Bone marrow (tissue), 2 donors: ENCODE results near the gene FA2H.
A peak's percentile ranks its signal among the peaks of the same experiment; 100 is the strongest.
"Not testable (repeated sequence)": the region's sequence is repeated elsewhere in the genome, so short reads cannot be mapped to it uniquely, and the experiment has no call there.

Source experiments
- DNase-seq, 2 donors: peaks; one replicate each; lab custom pipeline; 2025; lab: John Stamatoyannopoulos, UW

The FA2H gene

DNA sequence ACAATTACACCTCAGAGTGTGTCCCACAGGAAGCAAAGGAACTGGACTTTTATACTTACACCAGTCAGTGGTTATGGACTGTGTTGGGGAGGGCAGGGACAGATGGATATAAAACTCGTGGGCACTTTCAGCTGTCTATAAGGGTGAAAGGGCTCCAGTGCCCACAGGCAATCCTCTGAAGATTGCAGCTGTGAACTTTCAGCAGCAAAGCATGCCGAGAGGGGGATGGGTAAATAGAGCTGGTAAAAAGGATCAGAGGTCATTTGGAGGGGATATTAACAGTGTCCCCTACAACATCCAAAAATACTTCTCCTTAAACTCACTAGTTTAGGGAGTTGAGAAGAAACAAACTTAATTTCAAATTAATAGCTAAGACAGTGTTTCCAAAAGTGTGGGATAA lies 94.6 kb downstream of the FA2H start:
- no peak for DNase-seq

GRCh38 chr16:74677868-74678267 lies 96.8 kb downstream of the FA2H start:
- no peak for DNase-seq

GRCh38 chr16:74673876-74674275 lies 100.7 kb downstream of the FA2H start:
- DNase-seq, result no peak

DNA sequence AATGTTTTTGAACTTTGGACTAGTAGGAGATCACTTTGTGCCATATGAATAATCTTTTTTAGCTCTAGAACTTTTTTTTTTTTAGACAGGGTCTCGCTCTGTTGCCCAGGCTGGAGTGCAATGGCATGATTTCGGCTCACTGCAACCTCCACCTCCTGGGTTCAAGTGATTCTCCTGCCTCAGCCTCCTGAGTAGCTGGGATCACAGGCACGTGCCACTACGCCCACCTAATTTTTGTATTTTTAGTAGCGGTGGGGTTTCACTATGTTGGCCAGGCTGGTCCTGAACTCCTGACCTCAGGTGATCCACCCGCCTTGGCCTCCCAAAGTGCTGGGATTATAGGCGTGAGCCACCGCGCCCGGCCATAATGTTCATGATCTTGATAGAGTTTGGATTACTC lies 105.7 kb downstream of the FA2H start:
- not testable (repeated sequence) for DNase-seq

DNA sequence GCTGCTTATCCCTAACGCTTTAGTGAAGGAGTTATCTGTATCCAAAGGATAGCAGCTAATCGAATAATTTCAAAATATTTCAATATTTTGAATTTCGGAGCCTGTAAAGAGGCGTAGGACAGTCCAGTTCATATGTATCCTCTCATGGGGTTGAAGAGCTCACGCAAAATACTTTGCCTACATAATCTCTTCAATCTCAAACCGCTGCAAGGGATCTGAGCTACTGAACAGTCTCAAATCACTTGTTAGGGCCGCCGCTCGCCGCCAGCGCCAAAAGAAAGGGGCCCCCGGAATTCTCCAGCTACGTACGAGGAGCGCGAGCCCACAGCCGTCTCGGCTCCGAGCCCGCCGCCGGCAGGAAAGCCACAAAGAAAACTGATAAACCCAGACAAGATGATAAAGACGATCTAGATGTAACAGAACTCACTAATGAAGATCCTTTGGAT lies 107.3 kb downstream of the FA2H start:
- DNase-seq, result peak in 1 of 2 donors; percentile 34

DNA sequence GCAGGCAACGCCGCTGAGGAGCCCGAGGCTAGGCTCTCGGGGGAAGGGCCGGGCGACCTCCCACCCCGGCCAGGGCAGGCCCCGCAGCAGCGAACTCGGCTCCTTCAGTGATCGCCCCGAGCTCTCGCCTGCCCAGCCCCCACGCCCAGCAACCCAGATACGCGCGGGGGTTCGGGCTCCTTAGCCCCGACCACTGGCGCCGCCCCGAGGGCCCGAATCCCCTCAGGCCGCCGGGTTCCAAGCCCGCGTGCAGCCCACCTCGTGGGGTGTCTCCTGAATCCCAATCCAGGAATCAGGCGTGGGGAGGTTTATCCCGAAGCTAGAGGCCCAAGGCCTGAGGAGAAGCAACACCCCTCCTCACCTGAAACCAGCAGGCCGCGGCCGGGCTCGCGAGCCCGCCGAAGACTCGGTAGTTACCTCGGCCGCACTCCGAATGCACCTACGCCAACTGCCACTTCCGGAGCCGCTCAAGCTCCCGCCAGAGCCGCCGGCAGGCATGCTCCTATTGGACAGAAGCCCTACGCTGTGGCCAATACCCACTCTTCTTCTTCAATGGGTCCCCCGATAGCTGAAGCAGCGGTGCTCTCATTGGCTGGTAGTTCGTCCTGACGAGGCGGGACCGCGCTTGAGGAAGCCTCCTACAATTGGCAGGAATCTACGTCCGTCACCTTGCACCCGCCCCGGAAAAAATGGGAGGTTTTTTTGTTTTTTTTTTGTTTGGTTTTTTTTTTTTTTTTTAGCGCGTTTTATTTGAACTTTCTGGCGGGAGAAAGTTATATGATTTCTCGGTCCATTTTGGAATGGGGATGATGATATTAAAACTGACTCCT lies 108.0 kb downstream of the FA2H start, which contains the start of gene RFWD3:
Gene RFWD3, minus strand, starts transcription at position 453 of the 830 bp plus-strand sequence. CDS start 5,428 bp downstream, outside the sequence.
- DNase-seq, result peak; percentile 56 to 97

- no peak for DNase-seq
These were observed 108.6 kb downstream of the FA2H start for GRCh38 chr16:74666010-74666421.
